ENCODE measurements around the gene OR9G1.
"Not testable (repeated sequence)": the region's sequence is repeated elsewhere in the genome, so short reads cannot be mapped to it uniquely, and the experiment has no call there.

OR9G1 gene

GRCh38 chr11:56698795-56699194 lies at the start of gene OR9G1:
OR9G1 (plus strand) TSS chr11:56699095; CDS start chr11:56700388, 1,293 bp downstream.
- in situ Hi-C loops (cut with MboI; ENCODE audit: low sequenced_read_pairs): no loop called here

- in situ Hi-C loops (cut with MboI; ENCODE audit: low sequenced_read_pairs): no loop called here
These were observed 39.1 kb upstream of the OR9G1 start for GRCh38 chr11:56659755-56660154.

- in situ Hi-C loops (cut with MboI; ENCODE audit: low sequenced_read_pairs): no loop called here
These were observed 35.5 kb upstream of the OR9G1 start, which contains the start of gene OR5AR1 for GRCh38 chr11:56663386-56663785. OR5AR1 (plus strand) TSS chr11:56663686; CDS start chr11:56663686, 0 bp downstream.

- in situ Hi-C loops (cut with MboI; ENCODE audit: low sequenced_read_pairs): no loop called here
These were observed 27.9 kb upstream of the OR9G1 start for GRCh38 chr11:56670984-56671383.

GRCh38 chr11:56688554-56689100 lies 10.3 kb upstream of the OR9G1 start:
- in situ Hi-C loops (cut with MboI; ENCODE audit: low sequenced_read_pairs): no loop called here

GRCh38 chr11:56691179-56691578 lies 7.7 kb upstream of the OR9G1 start:
- in situ Hi-C loops (cut with MboI; ENCODE audit: low sequenced_read_pairs): not testable (repeated sequence)

- in situ Hi-C loops (cut with MboI; ENCODE audit: low sequenced_read_pairs): no loop called here
These were observed 5.5 kb upstream of the OR9G1 start for GRCh38 chr11:56693428-56693827.

- in situ Hi-C loops (cut with MboI; ENCODE audit: low sequenced_read_pairs): no loop called here
These were observed 1.5 kb downstream of the OR9G1 start for GRCh38 chr11:56700242-56700913.

- in situ Hi-C loops (cut with MboI; ENCODE audit: low sequenced_read_pairs): no loop called here
These were observed 2.1 kb downstream of the OR9G1 start for GRCh38 chr11:56700914-56701485.

GRCh38 chr11:56705784-56706396 lies 7.0 kb downstream of the OR9G1 start:
- in situ Hi-C loops (cut with MboI; ENCODE audit: low sequenced_read_pairs): no loop called here

- in situ Hi-C loops (cut with MboI; ENCODE audit: low sequenced_read_pairs): no loop called here
These were observed 7.6 kb downstream of the OR9G1 start for GRCh38 chr11:56706486-56706885.

GRCh38 chr11:56714206-56714605 lies 15.3 kb downstream of the OR9G1 start:
- in situ Hi-C loops (cut with MboI; ENCODE audit: low sequenced_read_pairs): no loop called here

GRCh38 chr11:56716379-56716854 lies 17.5 kb downstream of the OR9G1 start:
- in situ Hi-C loops (cut with MboI; ENCODE audit: low sequenced_read_pairs): no loop called here

- in situ Hi-C loops (cut with MboI; ENCODE audit: low sequenced_read_pairs): no loop called here
These were observed 21.6 kb downstream of the OR9G1 start for GRCh38 chr11:56720513-56720912.

- in situ Hi-C loops (cut with MboI; ENCODE audit: low sequenced_read_pairs): no loop called here
These were observed 41.2 kb downstream of the OR9G1 start for GRCh38 chr11:56740107-56740506.

- in situ Hi-C loops (cut with MboI; ENCODE audit: low sequenced_read_pairs): no loop called here
These were observed 42.0 kb downstream of the OR9G1 start for GRCh38 chr11:56740886-56741285.

- in situ Hi-C loops (cut with MboI; ENCODE audit: low sequenced_read_pairs): no loop called here
These were observed 49.7 kb downstream of the OR9G1 start, which contains the start of gene OR9G4 for GRCh38 chr11:56748597-56748996. OR9G4 (minus strand) TSS chr11:56748697; CDS start chr11:56743766, 4,931 bp downstream.

GRCh38 chr11:56750190-56750589 lies 51.3 kb downstream of the OR9G1 start:
- in situ Hi-C loops (cut with MboI; ENCODE audit: low sequenced_read_pairs): no loop called here

- in situ Hi-C loops (cut with MboI; ENCODE audit: low sequenced_read_pairs): no loop called here
These were observed 52.6 kb downstream of the OR9G1 start for GRCh38 chr11:56751480-56751879.

All from hTERT RPE-1 (cell line).